AG04450 (cell line): ENCODE data around the gene CABP4. TPM values are rescaled to one million over a fixed set of nuclear protein-coding genes. Genes with fewer than 3 reads are reported as not detected.

ENCODE experiments used
- CTCF ChIA-PET: fragments of 300-600, 350-600 bp; formaldehyde crosslinking; extraction: SDS; loops from one replicate; lab custom pipeline; 2022; ENCODE audit warnings: antibody characterized with exemption, inconsistent platforms; lab: Charles Lee
- POLR2A ChIA-PET: fragments of 350-600 bp; formaldehyde crosslinking; extraction: SDS; loops from one replicate; lab custom pipeline; 2021; ENCODE audit warnings: antibody characterized with exemption, inconsistent platforms; lab: Yijun Ruan, JAX
- DNase-seq: peaks from one replicate; pipeline ENCODE4 v3.0.0-alpha.2; 2011; ENCODE audit warnings: low read depth, low spot score
- H3K27ac ChIP-seq: one replicate; pipeline ENCODE4 v1.5.1; 2012; ENCODE audit warnings: low read depth, low read length, control low read depth
- H3K27me3 ChIP-seq: one replicate; pipeline ENCODE4 v1.6.0; 2012; ENCODE audit warnings: low read length; ENCODE audit not compliant: control insufficient read depth, insufficient read depth
- H3K4me3 ChIP-seq: 2 replicates; pipeline ENCODE4 v1.5.1; 2011; ENCODE audit warnings: mild to moderate bottlenecking, low read depth, low read length, control low read depth
- H3K9me3 ChIP-seq: 2 replicates; pipeline ENCODE4 v1.5.1; 2012; ENCODE audit warnings: low read length; ENCODE audit not compliant: control insufficient read depth, insufficient read depth
- polyA plus RNA-seq: library from polyadenylated mRNA; depleted of rRNA; stranded (reverse); fragments of >200 nt; gene quantifications from 2 replicates; pipeline ENCODE4 v1.2.3, GENCODE V29; 2011
- TF ChIP-seq, protein P1 (sequence below): IDR thresholded peaks from 2 replicates; pipeline ENCODE4 v1.5.1; 2011; ENCODE audit warnings: low read depth, low read length, control low read depth, inconsistent platforms

CABP4 gene
- polyA plus RNA-seq, 1 experiment = not detected

- DNase-seq = no peak
- TF ChIP-seq, protein P1, sequence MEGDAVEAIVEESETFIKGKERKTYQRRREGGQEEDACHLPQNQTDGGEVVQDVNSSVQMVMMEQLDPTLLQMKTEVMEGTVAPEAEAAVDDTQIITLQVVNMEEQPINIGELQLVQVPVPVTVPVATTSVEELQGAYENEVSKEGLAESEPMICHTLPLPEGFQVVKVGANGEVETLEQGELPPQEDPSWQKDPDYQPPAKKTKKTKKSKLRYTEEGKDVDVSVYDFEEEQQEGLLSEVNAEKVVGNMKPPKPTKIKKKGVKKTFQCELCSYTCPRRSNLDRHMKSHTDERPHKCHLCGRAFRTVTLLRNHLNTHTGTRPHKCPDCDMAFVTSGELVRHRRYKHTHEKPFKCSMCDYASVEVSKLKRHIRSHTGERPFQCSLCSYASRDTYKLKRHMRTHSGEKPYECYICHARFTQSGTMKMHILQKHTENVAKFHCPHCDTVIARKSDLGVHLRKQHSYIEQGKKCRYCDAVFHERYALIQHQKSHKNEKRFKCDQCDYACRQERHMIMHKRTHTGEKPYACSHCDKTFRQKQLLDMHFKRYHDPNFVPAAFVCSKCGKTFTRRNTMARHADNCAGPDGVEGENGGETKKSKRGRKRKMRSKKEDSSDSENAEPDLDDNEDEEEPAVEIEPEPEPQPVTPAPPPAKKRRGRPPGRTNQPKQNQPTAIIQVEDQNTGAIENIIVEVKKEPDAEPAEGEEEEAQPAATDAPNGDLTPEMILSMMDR = no peak
- Histone ChIP-seq H3K27ac (no peak overlapping the region), H3K4me3 (no peak overlapping the region), H3K27me3 (no peaks in the 10 kb centered on the region), H3K9me3 (no peaks in the 10 kb centered on the region; the same call in 1 of the 2 replicates)
- POLR2A ChIA-PET = no interaction called here
- CTCF ChIA-PET = no interaction called here
Observed at GRCh38 chr11:67502328-67502979, 47.3 kb downstream of the CABP4 start.

GRCh38 chr11:67503119-67504004 is 48.2 kb downstream of the CABP4 start:
- ChIA-PET POLR2A (no interaction called here), CTCF (no interaction called here)
- Histone ChIP-seq H3K9me3 (no peaks in the 10 kb centered on the region; the same call in 1 of the 2 replicates), H3K27ac (no peak overlapping the region), H3K27me3 (no peaks in the 10 kb centered on the region), H3K4me3 (peak overlapping the region; percentile 72)
- DNase-seq = no peak
- TF ChIP-seq, protein P1 = no peak

DNA sequence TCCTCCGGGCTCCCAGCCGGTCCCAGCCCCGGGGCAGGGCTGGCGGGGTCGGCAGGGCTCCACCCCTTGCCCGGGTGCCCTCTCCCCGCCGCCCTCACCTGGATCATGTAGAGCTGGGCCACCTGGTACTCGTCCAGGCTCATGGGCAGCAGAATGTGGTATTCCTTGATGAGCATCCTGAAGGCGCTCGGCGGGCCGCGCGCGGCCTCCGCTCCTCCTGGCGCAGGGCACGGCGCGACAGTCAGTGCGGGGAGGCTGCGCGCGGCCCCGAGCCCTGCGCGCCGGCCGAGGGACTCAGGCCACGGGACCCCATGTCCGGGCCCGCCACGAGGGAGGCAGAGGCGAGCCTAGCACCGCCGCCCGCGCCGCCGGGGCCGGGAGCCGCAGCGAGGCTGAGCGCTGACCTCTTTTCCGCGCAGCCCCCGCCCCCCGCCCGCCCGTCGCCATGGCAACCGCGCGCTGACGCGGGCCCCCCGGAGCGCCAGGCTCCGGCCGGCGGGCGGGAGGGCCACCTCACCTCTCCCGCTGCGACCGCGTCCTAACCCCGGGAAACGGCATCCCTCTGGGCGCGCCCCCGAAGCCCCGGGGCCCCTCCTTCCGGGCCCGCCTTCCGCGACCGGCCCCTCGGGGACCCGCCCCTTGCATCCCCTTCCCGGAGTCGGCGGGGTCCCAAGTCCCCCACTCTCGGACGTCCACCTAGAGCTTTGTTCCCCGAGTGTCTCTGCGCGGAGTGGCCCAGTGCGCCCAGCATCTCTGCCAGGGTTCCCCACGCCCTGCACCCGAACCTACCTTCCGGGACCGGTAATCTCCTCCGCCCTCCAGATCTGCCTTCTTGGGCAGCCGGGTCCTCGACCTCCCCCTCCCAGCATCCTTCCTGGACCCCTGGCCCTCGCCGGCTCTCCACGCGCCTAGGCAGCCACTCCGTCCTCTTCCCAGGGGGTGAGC is 49.1 kb downstream of the CABP4 start:
- Histone ChIP-seq H3K27me3 (no peaks in the 10 kb centered on the region), H3K27ac (peak overlapping the region; percentile 39), H3K4me3 (peak overlapping the region; percentile 72), H3K9me3 (no peaks in the 10 kb centered on the region; the same call in 1 of the 2 replicates)
- DNase-seq = no peak
- TF ChIP-seq, protein P1 = no peak
- POLR2A ChIA-PET = no interaction called here
- CTCF ChIA-PET = no interaction called here

DNA sequence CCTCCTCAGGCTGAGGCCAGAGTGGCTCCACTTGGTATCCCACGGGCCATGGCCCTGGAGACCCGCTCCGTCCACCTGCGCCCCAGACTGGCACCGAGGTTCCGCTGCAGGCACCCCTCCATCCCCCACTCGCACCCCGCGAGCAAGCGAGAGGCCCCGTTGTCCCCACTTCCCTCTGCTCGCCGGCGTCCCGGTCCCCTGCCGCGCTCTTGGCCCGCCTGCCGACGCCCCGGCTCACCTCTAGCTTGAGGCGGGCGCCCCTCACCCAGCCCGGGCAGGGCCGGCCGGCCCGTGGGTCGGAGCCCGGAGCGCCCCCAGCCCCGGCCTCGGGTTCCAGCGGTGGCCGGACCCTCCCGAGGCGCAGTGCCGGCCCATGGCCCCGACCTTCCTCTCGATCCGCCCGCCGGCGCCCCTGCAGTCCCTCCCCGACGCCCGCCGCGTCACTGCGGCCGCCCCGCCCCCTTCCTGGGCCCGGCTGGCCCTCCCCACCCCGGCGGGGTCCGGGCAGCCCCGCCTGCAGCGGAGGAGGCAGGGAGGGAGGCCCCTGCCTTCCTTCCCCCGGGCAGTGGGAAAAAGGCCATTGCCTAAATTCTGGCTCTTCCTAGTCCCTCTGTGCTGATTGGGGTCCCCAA is 49.9 kb downstream of the CABP4 start, which contains the start of gene PITPNM1:
TSS of gene PITPNM1 (minus strand) at position 414 of the 632 bp plus-strand sequence. CDS start 1,183 bp downstream, outside the sequence.
- H3K9me3 ChIP-seq = no peaks in the 10 kb centered on the region; the same call in 1 of the 2 replicates
- POLR2A ChIA-PET = no interaction called here
- no peak for DNase-seq
- no peaks in the 10 kb centered on the region for H3K27me3 ChIP-seq
- H3K4me3 ChIP-seq = peak within 1 kb of the TSS; percentile 72
- CTCF ChIA-PET = interaction anchor here (0.9 kb wide), 1 partner anchor 159 kb away, joined by 3 read pairs; no protein-coding TSS in a partner anchor
- TF ChIP-seq, protein P1 = no peak
- peak within 1 kb of the TSS; percentile 70 for H3K27ac ChIP-seq
